Liver (tissue), 9 donors: ENCODE measurements around the gene ZNRD2. TPM values are rescaled to one million over a fixed set of nuclear protein-coding genes. Genes with fewer than 3 reads are reported as not detected.

Source experiments
- DNase-seq: peaks from one replicate; pipeline ENCODE4 v3.0.0-alpha.2; 2017; ENCODE audit warnings: low spot score
- H3K27ac ChIP-seq, 2 donors: one replicate each; pipeline ENCODE4 v1.7.0; 2013; ENCODE audit warnings: inconsistent platforms in 2 of 2, low read length in 2 of 2, control low read depth in 1 of 2, low read depth in 1 of 2, mild to moderate bottlenecking in 1 of 2
- H3K27me3 ChIP-seq, 4 donors: one replicate each; pipeline versions ENCODE4 v1.6.1 to v1.7.0; 2013; ENCODE audit warnings: low read length in 3 of 4, inconsistent platforms in 1 of 4, mild to moderate bottlenecking in 1 of 4, moderate library complexity in 1 of 4; ENCODE audit not compliant: control insufficient read depth in 4 of 4, insufficient read depth in 4 of 4
- H3K36me3 ChIP-seq, 4 donors: one replicate each; pipeline versions ENCODE4 v1.6.1 to v1.7.0; 2013; ENCODE audit warnings: low read length in 3 of 4, mild to moderate bottlenecking in 3 of 4, low read depth in 1 of 4, moderate library complexity in 1 of 4; ENCODE audit not compliant: control insufficient read depth in 4 of 4, insufficient read depth in 3 of 4
- H3K4me1 ChIP-seq, 4 donors: one replicate each; pipeline versions ENCODE4 v1.6.1 to v1.7.0; 2013; ENCODE audit warnings: low read length in 3 of 4, mild to moderate bottlenecking in 3 of 4, moderate library complexity in 1 of 4; ENCODE audit not compliant: control insufficient read depth in 4 of 4, insufficient read depth in 4 of 4
- H3K4me3 ChIP-seq, 3 donors: one replicate each; pipeline versions ENCODE4 v1.6.1 to v1.7.0; 2013; ENCODE audit warnings: low read length in 3 of 3, control low read depth in 1 of 3, low read depth in 1 of 3, mild to moderate bottlenecking in 1 of 3
- H3K9ac ChIP-seq, 2 donors: one replicate each; pipeline ENCODE4 v1.7.0; 2013; ENCODE audit warnings: low read length in 2 of 2, mild to moderate bottlenecking in 2 of 2, moderate library complexity in 2 of 2, control low read depth in 1 of 2, low read depth in 1 of 2
- H3K9me3 ChIP-seq, 4 donors: one replicate each; pipeline versions ENCODE4 v1.6.1 to v1.7.0; 2013; ENCODE audit warnings: low read length in 3 of 4; ENCODE audit not compliant: control insufficient read depth in 4 of 4
- EGR1 ChIP-seq, 2 donors: IDR thresholded peaks; 2 replicates each; pipeline ENCODE4 v1.6.1; 2016 to 2018; ENCODE audit warnings: antibody characterized with exemption in 2 of 2, low read depth in 2 of 2
- FOXA1 ChIP-seq: IDR thresholded peaks from 2 replicates; pipeline ENCODE4 v1.6.1; 2016; ENCODE audit warnings: antibody characterized with exemption
- FOXA2 ChIP-seq: IDR thresholded peaks from 2 replicates; pipeline ENCODE4 v1.6.1; 2016; ENCODE audit warnings: antibody characterized with exemption
- GABPA ChIP-seq, 2 donors: IDR thresholded peaks in 1 of 2; conservative IDR thresholded peaks in 1 of 2; 2 replicates each; pipeline ENCODE4 v1.6.1; 2016; ENCODE audit warnings: antibody characterized with exemption in 2 of 2, mild to moderate bottlenecking in 1 of 2, moderate library complexity in 1 of 2
- HNF4A ChIP-seq, 2 donors: conservative IDR thresholded peaks; 2 replicates each; pipeline ENCODE4 v1.6.1; 2016; ENCODE audit warnings: antibody characterized with exemption in 2 of 2, mild to moderate bottlenecking in 2 of 2
- JUND ChIP-seq, 2 donors: IDR thresholded peaks; 2 replicates each; pipeline ENCODE4 v1.6.1; 2016; ENCODE audit warnings: antibody characterized with exemption in 2 of 2
- SP1 ChIP-seq: IDR thresholded peaks from 2 replicates; pipeline ENCODE4 v1.6.1; 2018; ENCODE audit warnings: antibody characterized with exemption, mild to moderate bottlenecking
- TAF1 ChIP-seq: conservative IDR thresholded peaks from 2 replicates; pipeline ENCODE4 v1.6.1; 2016; ENCODE audit warnings: antibody characterized with exemption, mild to moderate bottlenecking
- ZBTB33 ChIP-seq: IDR thresholded peaks from 2 replicates; pipeline ENCODE4 v1.6.1; 2016; ENCODE audit warnings: antibody characterized with exemption
- WGBS: extraction: QIAGEN DNeasy Blood & Tissue Kit; methylation state at CpG from one replicate; pipeline ENCODE4 v1.1.7; 2013; 5-methylcytosine and 5-hydroxymethylcytosine counted together
- polyA plus RNA-seq, 2 donors: library from polyadenylated mRNA; stranded (reverse) in 1 of 2; unstranded in 1 of 2; fragments of 200-250 nt in 1 of 2; fragments of >200 nt in 1 of 2; fragmentation: Nextera tagmentation in 1 of 2; extraction: Ambion mirVana in 1 of 2; gene quantifications; one replicate each; pipeline versions ENCODE4 v1.2.1 to v1.2.3, GENCODE V29; 2013 to 2015
- total RNA-seq, 2 donors: library from RNA; depleted of rRNA; stranded (reverse); fragments of >200 nt; gene quantifications; one replicate each; pipeline ENCODE4 v1.2.3, GENCODE V29; 2014
- TF ChIP-seq, protein P1 (sequence below): fragments of 150-350 bp; IDR thresholded peaks from 2 replicates; pipeline ENCODE4 v1.5.1; 2017; ENCODE audit warnings: improper control_type of control experiment, low read depth, low read length; ENCODE audit not compliant: missing input control
- TF ChIP-seq, protein P2 (sequence below): IDR thresholded peaks from 2 replicates; pipeline ENCODE4 v1.6.1; 2016; ENCODE audit warnings: antibody characterized with exemption, mild to moderate bottlenecking
- TF ChIP-seq, protein P3 (sequence below): IDR thresholded peaks from 2 replicates; pipeline ENCODE4 v1.6.1; 2016; ENCODE audit warnings: antibody characterized with exemption
- TF ChIP-seq, protein P4 (sequence below): IDR thresholded peaks from 2 replicates; pipeline ENCODE4 v1.6.1; 2016; ENCODE audit warnings: antibody characterized with exemption
- donor health status: healthy.
- donor health status: healthy.
- donor health status: healthy.
- donor health status: healthy.
- donor health status: healthy.

Gene ZNRD2
- total and polyA plus RNA-seq, 4 donors: 18.2 to 39.5 (median 28.0) TPM

DNA sequence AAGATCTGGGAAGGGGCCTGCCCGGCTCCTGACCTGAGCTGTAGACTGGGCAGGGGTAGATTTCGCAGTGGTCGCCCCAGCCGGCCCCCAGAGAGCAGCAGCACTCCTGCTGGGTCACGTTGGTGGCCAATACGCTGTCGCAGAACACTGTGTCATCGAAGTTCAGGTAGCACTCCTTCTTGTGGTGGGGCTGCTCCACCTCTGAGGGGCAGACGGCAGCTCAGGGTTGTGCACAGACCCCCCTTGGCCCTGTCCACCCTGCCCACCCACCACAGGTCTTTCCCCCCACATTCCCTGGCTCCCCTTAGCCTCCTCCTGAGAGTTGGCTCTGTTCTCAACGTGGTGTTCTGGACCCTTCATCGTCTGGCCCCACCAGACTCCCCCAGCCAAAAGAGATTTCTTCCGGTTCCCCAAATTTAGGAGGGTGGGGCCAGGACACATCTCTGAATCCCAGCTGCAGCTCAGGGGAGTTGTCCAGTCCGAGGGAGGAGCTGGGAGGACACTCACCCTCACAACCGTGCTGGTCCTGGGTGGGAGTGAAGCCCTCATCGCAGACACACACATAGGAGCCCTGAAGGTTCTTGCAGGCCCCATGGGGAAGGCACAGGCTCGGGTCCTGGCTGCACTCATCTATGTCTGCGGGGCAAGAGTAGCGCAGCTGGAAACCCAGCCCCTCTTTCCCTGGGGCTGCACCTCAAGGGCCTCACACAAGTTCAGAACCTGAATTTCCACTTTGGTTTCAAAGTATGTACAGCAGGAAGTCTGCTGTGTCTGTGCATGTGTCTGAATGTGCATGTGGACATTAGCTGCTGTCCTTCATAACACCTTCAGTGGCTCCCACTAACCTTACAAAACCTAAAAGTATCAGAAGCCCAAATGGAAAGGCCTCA is 28.9 kb upstream of the ZNRD2 start:
- DNase-seq: no peak
- Histone ChIP-seq H3K4me3 (peak overlapping the region in 1 of 3 donors; percentile 51), H3K27me3 (no peaks in the 10 kb centered on the region), H3K9ac (peak overlapping the region in 1 of 2 donors; percentile 15), H3K9me3 (no peaks in the 10 kb centered on the region), H3K4me1 (peaks cover 11 to 42% (median 26%) of the 10 kb centered on the region in 4 donors), H3K36me3 (peaks cover 1 to 11% (median 7%) of the 10 kb centered on the region in 4 donors), H3K27ac (peak overlapping the region; percentile 74 to 84)
- no peak for TF ChIP-seq ZBTB33
- no peak for TF ChIP-seq HNF4A (conservative IDR thresholded peaks at IDR 0.05)
- TF ChIP-seq, protein P1, sequence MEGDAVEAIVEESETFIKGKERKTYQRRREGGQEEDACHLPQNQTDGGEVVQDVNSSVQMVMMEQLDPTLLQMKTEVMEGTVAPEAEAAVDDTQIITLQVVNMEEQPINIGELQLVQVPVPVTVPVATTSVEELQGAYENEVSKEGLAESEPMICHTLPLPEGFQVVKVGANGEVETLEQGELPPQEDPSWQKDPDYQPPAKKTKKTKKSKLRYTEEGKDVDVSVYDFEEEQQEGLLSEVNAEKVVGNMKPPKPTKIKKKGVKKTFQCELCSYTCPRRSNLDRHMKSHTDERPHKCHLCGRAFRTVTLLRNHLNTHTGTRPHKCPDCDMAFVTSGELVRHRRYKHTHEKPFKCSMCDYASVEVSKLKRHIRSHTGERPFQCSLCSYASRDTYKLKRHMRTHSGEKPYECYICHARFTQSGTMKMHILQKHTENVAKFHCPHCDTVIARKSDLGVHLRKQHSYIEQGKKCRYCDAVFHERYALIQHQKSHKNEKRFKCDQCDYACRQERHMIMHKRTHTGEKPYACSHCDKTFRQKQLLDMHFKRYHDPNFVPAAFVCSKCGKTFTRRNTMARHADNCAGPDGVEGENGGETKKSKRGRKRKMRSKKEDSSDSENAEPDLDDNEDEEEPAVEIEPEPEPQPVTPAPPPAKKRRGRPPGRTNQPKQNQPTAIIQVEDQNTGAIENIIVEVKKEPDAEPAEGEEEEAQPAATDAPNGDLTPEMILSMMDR: no peak
- TF ChIP-seq FOXA1: no peak
- WGBS: 57% methylated on average over 18 of the region's 18 CpGs

- H3K9me3 ChIP-seq: no peaks in the 10 kb centered on the region
- WGBS: 95% methylated on average over 3 of the region's 3 CpGs
- H3K4me1 ChIP-seq: peaks cover 14 to 47% (median 30%) of the 10 kb centered on the region in 4 donors
- H3K9ac ChIP-seq: no peak overlapping the region
- no peak overlapping the region for H3K27ac ChIP-seq
- H3K4me3 ChIP-seq: no peak overlapping the region
- H3K27me3 ChIP-seq: no peaks in the 10 kb centered on the region
- no peak for DNase-seq
- H3K36me3 ChIP-seq: peaks cover 0 to 10% (median 2%) of the 10 kb centered on the region in 4 donors
- TF ChIP-seq SP1 (no peak), TAF1 (no peak), FOXA1 (no peak), EGR1 (IDR thresholded peaks at IDR 0.05; ENCODE audit: low read depth in 2 of 2) (no peak), FOXA2 (no peak), GABPA (IDR thresholded peaks at IDR 0.05 in 1 of 2, conservative IDR thresholded peaks at IDR 0.05 in 1 of 2) (no peak), JUND (IDR thresholded peaks at IDR 0.05) (no peak)
- TF ChIP-seq, protein P1: no peak
- TF ChIP-seq, protein P2, sequence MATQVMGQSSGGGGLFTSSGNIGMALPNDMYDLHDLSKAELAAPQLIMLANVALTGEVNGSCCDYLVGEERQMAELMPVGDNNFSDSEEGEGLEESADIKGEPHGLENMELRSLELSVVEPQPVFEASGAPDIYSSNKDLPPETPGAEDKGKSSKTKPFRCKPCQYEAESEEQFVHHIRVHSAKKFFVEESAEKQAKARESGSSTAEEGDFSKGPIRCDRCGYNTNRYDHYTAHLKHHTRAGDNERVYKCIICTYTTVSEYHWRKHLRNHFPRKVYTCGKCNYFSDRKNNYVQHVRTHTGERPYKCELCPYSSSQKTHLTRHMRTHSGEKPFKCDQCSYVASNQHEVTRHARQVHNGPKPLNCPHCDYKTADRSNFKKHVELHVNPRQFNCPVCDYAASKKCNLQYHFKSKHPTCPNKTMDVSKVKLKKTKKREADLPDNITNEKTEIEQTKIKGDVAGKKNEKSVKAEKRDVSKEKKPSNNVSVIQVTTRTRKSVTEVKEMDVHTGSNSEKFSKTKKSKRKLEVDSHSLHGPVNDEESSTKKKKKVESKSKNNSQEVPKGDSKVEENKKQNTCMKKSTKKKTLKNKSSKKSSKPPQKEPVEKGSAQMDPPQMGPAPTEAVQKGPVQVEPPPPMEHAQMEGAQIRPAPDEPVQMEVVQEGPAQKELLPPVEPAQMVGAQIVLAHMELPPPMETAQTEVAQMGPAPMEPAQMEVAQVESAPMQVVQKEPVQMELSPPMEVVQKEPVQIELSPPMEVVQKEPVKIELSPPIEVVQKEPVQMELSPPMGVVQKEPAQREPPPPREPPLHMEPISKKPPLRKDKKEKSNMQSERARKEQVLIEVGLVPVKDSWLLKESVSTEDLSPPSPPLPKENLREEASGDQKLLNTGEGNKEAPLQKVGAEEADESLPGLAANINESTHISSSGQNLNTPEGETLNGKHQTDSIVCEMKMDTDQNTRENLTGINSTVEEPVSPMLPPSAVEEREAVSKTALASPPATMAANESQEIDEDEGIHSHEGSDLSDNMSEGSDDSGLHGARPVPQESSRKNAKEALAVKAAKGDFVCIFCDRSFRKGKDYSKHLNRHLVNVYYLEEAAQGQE: no peak
- TF ChIP-seq, protein P3, sequence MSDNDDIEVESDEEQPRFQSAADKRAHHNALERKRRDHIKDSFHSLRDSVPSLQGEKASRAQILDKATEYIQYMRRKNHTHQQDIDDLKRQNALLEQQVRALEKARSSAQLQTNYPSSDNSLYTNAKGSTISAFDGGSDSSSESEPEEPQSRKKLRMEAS: no peak
- TF ChIP-seq, protein P4, sequence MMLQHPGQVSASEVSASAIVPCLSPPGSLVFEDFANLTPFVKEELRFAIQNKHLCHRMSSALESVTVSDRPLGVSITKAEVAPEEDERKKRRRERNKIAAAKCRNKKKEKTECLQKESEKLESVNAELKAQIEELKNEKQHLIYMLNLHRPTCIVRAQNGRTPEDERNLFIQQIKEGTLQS: no peak
These were observed 27.4 kb upstream of the ZNRD2 start for GRCh38 chr11:65542738-65543390.
